Keratinocyte (primary cell): ENCODE results near the gene FGF12.

Experiments
- EZH2 ChIP-seq: IDR thresholded peaks from one replicate; pipeline ENCODE4 v1.6.1; 2012; ENCODE audit warnings: inconsistent platforms, mild to moderate bottlenecking, low read length, moderate library complexity
- TF ChIP-seq, protein P1 (sequence below), 3 experiments: IDR thresholded peaks in 1 of 3; conservative IDR thresholded peaks in 1 of 3; optimal IDR thresholded peaks in 1 of 3; 2 replicates in 2 of 3; 3 replicates in 1 of 3; pipeline versions ENCODE3 to v1.5.1; 2011; ENCODE audit warnings: low read length in 3 of 3, mild to moderate bottlenecking in 3 of 3, moderate library complexity in 2 of 3, control low read depth in 1 of 3, inconsistent platforms in 1 of 3; ENCODE audit not compliant: insufficient read depth in 2 of 3; ENCODE audit errors: extremely low read depth in 1 of 3

DNA sequence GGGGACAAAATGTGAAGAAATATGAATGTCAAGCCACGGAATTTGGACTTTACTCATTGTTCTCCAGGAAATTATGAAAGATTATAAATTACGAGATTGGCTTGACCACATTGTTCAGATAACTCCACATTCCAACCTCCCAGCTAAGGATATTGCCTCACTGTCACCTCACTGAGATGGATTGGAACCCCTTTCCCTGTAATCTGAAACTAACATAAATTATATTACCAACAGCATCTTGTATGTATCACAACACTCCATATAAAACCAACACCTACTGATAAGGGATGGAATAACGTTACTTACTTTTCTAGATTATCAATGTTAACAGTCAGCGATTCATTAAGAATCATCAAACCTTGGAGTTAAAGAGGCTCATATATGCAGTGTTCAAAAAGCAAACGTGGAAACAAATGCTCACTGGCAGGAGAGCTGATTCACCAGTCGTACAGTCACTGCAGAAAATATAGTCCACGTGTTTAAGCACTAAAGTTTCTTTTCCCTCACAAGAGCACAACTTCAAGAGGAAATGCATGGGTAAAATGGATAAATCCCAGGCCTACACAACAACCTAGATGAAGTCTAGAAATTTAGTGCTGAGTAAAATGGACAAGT, 451.5 kb downstream of the FGF12 start:
- no peak for TF ChIP-seq EZH2
- TF ChIP-seq, protein P1, sequence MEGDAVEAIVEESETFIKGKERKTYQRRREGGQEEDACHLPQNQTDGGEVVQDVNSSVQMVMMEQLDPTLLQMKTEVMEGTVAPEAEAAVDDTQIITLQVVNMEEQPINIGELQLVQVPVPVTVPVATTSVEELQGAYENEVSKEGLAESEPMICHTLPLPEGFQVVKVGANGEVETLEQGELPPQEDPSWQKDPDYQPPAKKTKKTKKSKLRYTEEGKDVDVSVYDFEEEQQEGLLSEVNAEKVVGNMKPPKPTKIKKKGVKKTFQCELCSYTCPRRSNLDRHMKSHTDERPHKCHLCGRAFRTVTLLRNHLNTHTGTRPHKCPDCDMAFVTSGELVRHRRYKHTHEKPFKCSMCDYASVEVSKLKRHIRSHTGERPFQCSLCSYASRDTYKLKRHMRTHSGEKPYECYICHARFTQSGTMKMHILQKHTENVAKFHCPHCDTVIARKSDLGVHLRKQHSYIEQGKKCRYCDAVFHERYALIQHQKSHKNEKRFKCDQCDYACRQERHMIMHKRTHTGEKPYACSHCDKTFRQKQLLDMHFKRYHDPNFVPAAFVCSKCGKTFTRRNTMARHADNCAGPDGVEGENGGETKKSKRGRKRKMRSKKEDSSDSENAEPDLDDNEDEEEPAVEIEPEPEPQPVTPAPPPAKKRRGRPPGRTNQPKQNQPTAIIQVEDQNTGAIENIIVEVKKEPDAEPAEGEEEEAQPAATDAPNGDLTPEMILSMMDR (optimal IDR thresholded peaks at IDR 0.05 in 1 of 3, IDR thresholded peaks at IDR 0.05 in 1 of 3, conservative IDR thresholded peaks at IDR 0.05 in 1 of 3; ENCODE audit: extremely low read depth in 1 of 3, insufficient read depth in 2 of 3, low read length in 3 of 3), result no peak
